Activated CD4-positive, alpha-beta T cell treated with anti-CD3 and anti-CD28 coated beads for 24 hours (primary cell): ENCODE data around the gene PRRX1.

ENCODE experiments used
- DNase-seq, 2 donors: peaks; one replicate each; pipeline ENCODE4 v3.0.0-alpha.2; 2020; ENCODE audit warnings: low read depth in 2 of 2

The PRRX1 gene

GRCh38 chr1:170720661-170721060, 56.7 kb downstream of the PRRX1 start:
- DNase-seq: no peak

- no peak for DNase-seq
Measured at GRCh38 chr1:170721621-170722020, 57.7 kb downstream of the PRRX1 start.

GRCh38 chr1:170723518-170723917, 59.6 kb downstream of the PRRX1 start:
- DNase-seq: no peak

GRCh38 chr1:170725326-170725725, 61.4 kb downstream of the PRRX1 start:
- no peak for DNase-seq

GRCh38 chr1:170727963-170728362, 64.0 kb downstream of the PRRX1 start:
- DNase-seq: no peak

- DNase-seq: no peak
Measured at GRCh38 chr1:170729225-170730002, 65.5 kb downstream of the PRRX1 start.

- no peak for DNase-seq
Measured at GRCh38 chr1:170730014-170730413, 66.1 kb downstream of the PRRX1 start.

- no peak for DNase-seq
Measured at GRCh38 chr1:170730438-170730837, 66.5 kb downstream of the PRRX1 start.

GRCh38 chr1:170731566-170732251, 67.8 kb downstream of the PRRX1 start:
- DNase-seq: no peak

GRCh38 chr1:170732252-170732588, 68.3 kb downstream of the PRRX1 start:
- no peak for DNase-seq

- DNase-seq: no peak
Measured at GRCh38 chr1:170734412-170735175, 70.7 kb downstream of the PRRX1 start.

- no peak for DNase-seq
Measured at GRCh38 chr1:170735366-170736263, 71.7 kb downstream of the PRRX1 start.

GRCh38 chr1:170739803-170740202, 75.9 kb downstream of the PRRX1 start:
- DNase-seq: no peak

GRCh38 chr1:170741678-170742077, 77.7 kb downstream of the PRRX1 start:
- DNase-seq: no peak

- DNase-seq: no peak
Measured at GRCh38 chr1:170742600-170742999, 78.7 kb downstream of the PRRX1 start.

- DNase-seq: no peak
Measured at GRCh38 chr1:170743083-170743482, 79.2 kb downstream of the PRRX1 start.

GRCh38 chr1:170749549-170749948, 85.6 kb downstream of the PRRX1 start:
- DNase-seq: no peak

- no peak for DNase-seq
Measured at GRCh38 chr1:170749959-170750358, 86.0 kb downstream of the PRRX1 start.

- DNase-seq: no peak
Measured at GRCh38 chr1:170755795-170756194, 91.9 kb downstream of the PRRX1 start.

GRCh38 chr1:170758992-170759391, 95.1 kb downstream of the PRRX1 start:
- no peak for DNase-seq

GRCh38 chr1:170765279-170765678, 101.3 kb downstream of the PRRX1 start:
- DNase-seq: no peak
